Measurements from ENCODE around the gene SLC25A10.

DNA sequence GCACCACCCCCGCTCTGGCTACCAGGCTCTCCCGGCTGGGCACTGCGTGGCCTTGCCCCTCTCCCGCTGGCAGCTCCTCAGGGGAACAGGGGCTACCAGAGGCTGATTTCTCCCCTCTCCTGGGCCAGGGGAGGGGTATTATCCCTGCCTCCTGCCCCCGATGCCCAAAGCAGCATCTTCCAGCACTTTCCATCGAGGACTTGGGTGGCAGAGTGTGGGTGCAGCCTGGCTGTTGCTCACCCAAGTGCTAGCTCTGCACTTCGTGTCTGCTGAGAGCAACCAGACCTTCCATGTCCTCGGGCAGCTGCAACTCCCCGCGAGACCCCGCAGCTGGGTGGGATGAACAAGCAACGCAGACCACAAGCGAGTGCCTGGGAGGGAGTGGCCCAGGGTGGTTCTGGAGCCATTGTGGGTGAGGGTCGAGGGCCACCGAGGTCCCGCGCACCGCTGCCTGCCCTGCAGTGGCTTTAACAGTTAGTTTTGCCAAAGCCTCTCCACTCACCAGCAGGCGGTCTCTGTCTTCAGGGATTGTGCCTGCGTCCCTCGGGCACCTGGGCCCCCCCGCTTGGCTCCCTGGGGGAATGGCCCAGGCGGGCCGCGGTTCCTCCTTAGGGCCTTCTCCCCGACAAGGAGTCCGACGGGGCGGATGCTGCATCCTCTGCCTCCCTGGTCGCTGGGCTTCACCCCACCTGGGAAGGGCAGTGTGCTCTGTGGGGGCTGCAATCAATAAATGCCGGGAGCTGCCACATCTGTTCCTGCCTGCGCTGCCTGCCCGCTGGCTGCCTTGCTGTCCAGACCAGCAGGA lies 8.4 kb downstream of the SLC25A10 start:
- TF ChIP-seq, protein P1, sequence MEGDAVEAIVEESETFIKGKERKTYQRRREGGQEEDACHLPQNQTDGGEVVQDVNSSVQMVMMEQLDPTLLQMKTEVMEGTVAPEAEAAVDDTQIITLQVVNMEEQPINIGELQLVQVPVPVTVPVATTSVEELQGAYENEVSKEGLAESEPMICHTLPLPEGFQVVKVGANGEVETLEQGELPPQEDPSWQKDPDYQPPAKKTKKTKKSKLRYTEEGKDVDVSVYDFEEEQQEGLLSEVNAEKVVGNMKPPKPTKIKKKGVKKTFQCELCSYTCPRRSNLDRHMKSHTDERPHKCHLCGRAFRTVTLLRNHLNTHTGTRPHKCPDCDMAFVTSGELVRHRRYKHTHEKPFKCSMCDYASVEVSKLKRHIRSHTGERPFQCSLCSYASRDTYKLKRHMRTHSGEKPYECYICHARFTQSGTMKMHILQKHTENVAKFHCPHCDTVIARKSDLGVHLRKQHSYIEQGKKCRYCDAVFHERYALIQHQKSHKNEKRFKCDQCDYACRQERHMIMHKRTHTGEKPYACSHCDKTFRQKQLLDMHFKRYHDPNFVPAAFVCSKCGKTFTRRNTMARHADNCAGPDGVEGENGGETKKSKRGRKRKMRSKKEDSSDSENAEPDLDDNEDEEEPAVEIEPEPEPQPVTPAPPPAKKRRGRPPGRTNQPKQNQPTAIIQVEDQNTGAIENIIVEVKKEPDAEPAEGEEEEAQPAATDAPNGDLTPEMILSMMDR (IDR thresholded peaks at IDR 0.05 in 4 of 5, conservative IDR thresholded peaks at IDR 0.05 in 1 of 5) = no peak
- TF ChIP-seq POLR2A (IDR thresholded peaks at IDR 0.05) = no peak
